ENCODE data around the gene NDUFA13.

DNA sequence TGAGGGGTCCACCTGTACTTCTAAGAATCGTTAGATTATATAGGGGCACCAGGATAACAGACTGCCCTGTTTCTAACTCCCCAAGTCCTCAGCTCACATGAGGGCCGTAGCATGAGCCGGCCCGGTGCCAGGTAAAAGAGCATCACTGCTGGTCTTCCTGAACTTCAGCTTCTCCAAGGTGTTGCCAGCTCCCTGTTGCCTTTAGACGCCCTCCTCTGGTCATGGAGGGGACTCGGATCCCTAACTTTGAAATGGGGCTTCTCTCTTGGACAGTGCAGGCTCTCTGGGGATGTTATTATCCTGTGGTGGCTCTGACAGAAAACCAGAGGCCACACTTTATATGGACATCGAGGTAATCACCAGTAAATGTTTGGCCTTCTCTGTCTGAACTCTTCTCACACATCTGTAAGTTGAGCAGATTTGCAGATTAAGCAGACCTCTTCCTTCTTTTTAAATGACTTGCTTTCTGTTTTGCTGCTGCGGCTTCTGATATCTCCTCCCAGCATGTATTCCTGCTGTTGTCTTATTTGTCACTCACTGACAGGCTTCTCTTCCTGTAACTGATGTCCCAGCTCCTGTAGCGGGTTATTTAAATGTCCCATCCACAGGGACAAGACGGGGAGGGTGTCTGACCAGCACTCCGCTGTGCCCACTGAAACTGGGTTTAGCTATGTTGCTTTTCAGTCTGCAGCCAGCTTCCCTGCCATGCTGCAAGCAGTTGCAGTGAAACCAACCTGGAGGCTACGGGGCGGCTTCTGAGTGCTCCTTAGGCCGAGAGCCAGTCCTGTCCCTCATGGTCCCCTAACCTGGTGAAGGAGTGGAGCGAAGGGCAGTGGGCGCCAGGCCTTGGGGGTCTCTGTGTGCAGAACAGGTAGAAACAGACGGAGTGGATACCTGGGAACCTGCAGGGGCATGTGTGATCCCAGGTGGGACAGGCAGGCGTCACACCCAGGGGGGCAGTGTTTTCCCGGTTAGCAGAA is 39.9 kb upstream of the NDUFA13 start:
- TF ChIP-seq, protein P1, sequence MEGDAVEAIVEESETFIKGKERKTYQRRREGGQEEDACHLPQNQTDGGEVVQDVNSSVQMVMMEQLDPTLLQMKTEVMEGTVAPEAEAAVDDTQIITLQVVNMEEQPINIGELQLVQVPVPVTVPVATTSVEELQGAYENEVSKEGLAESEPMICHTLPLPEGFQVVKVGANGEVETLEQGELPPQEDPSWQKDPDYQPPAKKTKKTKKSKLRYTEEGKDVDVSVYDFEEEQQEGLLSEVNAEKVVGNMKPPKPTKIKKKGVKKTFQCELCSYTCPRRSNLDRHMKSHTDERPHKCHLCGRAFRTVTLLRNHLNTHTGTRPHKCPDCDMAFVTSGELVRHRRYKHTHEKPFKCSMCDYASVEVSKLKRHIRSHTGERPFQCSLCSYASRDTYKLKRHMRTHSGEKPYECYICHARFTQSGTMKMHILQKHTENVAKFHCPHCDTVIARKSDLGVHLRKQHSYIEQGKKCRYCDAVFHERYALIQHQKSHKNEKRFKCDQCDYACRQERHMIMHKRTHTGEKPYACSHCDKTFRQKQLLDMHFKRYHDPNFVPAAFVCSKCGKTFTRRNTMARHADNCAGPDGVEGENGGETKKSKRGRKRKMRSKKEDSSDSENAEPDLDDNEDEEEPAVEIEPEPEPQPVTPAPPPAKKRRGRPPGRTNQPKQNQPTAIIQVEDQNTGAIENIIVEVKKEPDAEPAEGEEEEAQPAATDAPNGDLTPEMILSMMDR (IDR thresholded peaks at IDR 0.05), result no peak
- TF ChIP-seq POLR2A (IDR thresholded peaks at IDR 0.05), result no peak
